GM21381 (cell line): ENCODE measurements around the gene RIMBP2.

Source experiments
- ATAC-seq: cut with Tn5 transposase; IDR thresholded peaks from one replicate; pipeline ENCODE4 v1.9.1; 2021; ENCODE audit warnings: mild to moderate bottlenecking, moderate library complexity; ENCODE audit not compliant: unreplicated experiment

RIMBP2 gene

GRCh38 chr12:130351326-130351725, 364.8 kb downstream of the RIMBP2 start:
- ATAC-seq = no peak

DNA sequence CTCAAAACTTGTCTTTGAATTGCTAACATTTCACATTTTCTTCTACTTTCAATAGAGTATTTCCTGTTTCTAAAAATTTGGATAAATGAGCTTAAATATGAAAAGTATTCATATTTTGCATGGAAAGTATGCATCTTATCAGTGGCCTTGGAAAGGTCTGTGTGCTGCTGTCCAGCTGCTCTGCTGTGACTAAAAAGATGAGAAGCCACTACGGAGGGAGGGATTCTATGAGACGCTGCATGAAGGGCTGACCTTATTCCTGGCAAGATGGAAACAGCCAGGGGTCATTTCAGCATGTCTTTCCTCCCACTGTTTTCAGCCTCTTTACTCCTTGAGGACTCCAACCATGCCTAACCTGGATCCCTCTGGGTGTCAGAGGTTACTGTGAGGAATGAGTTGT, 365.4 kb downstream of the RIMBP2 start:
- no peak for ATAC-seq

DNA sequence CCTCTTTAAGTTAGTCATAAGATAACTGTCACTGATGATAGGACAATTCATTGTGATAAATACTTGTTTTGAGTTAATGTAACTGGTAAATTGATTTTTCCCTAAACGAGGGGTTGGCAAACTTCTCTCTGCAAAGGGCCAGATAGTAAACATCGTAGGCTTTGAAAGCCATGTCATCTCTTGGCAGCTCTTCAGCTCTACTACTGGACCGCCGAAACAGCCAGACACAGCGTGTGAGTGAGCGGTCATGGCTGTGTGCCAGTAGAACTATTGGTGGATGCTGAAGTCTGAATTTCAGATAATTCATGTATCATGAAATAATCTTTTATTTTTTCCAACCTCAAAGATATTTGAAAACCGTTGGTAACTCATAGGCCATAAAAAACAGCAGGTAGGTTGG, 368.5 kb downstream of the RIMBP2 start:
- no peak for ATAC-seq
